Activated naive CD4-positive, alpha-beta T cell treated with anti-CD3 and anti-CD28 coated beads, Interleukin-2, amount 50 U/mL, for 24 hours (primary cell): ENCODE data around the gene WTIP.

ENCODE experiments used
- H3K27ac Mint-ChIP-seq: one replicate; pipeline ENCODE4 v1.8.0; 2021; ENCODE audit warnings: mild to moderate bottlenecking, mixed read lengths
- H3K27me3 Mint-ChIP-seq: one replicate; pipeline ENCODE4 v1.8.0; 2021; ENCODE audit warnings: mixed read lengths
- H3K36me3 Mint-ChIP-seq: one replicate; pipeline ENCODE4 v1.8.0; 2021; ENCODE audit warnings: mixed read lengths
- H3K4me1 Mint-ChIP-seq: one replicate; pipeline ENCODE4 v1.8.0; 2021; ENCODE audit warnings: mixed read lengths
- H3K4me3 Mint-ChIP-seq: one replicate; pipeline ENCODE4 v1.8.0; 2021; ENCODE audit warnings: mild to moderate bottlenecking, mixed read lengths
- H3K9me3 Mint-ChIP-seq: one replicate; pipeline ENCODE4 v1.8.0; 2021; ENCODE audit warnings: mixed read lengths

Gene WTIP

DNA sequence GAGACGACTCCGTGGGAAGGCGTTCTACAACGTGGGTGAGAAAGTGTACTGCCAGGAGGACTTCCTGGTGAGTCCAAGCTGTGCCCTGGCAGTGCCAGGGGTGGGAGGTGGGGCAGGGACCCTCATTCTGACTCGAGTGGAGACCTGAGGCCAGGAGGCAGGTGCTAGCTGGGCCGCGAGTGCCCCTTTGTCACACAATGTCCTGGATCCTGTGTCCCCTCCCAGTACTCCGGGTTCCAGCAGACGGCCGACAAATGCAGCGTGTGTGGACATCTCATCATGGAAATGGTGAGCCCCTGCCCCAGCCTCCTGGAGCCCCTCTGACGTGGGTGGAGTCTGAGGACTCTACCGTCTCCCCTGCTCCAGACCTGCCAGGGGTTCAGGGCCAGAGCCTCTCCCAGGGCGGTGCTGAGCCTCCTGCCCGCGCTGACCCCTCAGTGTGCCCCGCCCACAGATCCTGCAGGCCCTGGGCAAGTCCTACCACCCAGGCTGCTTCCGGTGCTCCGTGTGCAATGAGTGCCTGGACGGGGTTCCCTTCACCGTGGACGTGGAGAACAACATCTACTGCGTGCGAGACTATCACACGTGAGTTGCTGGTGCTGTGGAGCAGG, 11.6 kb downstream of the WTIP start:
- no peaks in the 10 kb centered on the region for H3K36me3 Mint-ChIP-seq
- no peak overlapping the region for H3K4me3 Mint-ChIP-seq
- no peaks in the 10 kb centered on the region for H3K4me1 Mint-ChIP-seq
- H3K27ac Mint-ChIP-seq = no peak overlapping the region
- H3K27me3 Mint-ChIP-seq = no peaks in the 10 kb centered on the region
- no peaks in the 10 kb centered on the region for H3K9me3 Mint-ChIP-seq

DNA sequence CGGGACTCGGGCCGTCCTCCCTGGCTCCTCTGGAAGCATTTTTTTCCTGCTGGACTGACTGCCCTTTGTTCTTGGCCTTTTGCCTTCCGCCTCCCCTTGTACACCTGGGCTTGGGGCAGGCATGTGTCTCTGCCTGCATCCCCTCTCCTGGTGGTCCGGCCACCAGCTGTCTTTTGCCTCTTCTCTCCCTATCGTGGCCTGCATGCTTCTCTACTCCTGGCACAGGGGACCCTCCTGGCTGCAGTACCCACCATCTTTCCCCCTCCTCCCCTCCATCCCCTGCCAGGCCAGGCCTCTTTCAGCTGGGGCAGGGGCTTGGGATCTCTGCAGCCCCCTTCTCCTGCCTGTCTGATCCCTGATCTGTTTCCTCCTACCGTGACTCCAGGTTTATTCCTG, 12.1 kb downstream of the WTIP start:
- no peaks in the 10 kb centered on the region for H3K9me3 Mint-ChIP-seq
- no peaks in the 10 kb centered on the region for H3K4me1 Mint-ChIP-seq
- H3K27ac Mint-ChIP-seq = no peak overlapping the region
- H3K4me3 Mint-ChIP-seq = no peak overlapping the region
- H3K27me3 Mint-ChIP-seq = no peaks in the 10 kb centered on the region
- H3K36me3 Mint-ChIP-seq = no peaks in the 10 kb centered on the region

DNA sequence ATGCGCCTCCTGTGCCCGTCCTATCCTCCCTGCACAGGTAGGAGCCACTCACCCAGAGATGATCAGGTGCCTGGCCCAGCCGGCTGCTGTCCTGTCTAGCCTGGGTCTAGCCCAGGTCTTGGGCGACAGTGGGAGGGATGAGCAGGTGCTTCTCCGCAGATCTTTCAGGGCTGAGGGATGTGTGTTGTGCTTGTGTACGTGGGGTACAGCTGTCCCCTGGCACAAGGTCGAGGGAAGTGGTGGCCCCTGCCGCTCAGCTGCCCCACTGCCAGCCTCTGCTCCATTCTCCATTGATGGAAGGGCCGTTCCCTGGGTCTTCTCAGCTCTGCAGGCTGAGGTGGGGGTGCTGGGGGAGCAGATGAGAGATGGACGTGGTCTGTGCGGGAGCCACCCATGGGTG, 13.0 kb downstream of the WTIP start:
- H3K4me3 Mint-ChIP-seq = no peak overlapping the region
- no peaks in the 10 kb centered on the region for H3K9me3 Mint-ChIP-seq

DNA sequence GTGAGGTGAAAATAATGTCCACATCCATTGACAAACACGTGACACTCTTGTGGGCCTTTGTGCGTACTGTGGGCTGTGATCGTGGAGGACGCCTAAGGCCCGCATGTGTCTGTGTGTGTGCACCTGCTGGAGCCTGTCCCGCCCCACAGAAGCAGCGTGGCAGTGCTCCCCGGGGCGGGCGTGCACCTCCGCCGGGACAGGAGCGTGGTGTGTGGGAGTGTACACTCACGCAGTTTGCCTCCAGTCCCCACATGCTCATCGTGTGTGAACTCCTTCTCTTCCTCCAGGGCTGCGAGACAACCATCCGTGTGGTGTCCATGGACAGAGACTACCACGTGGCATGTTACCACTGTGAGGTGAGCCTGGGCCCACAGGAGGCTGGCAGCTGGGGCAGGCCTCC, 13.9 kb downstream of the WTIP start:
- H3K27ac Mint-ChIP-seq = no peak overlapping the region
- H3K9me3 Mint-ChIP-seq = no peaks in the 10 kb centered on the region
- no peaks in the 10 kb centered on the region for H3K4me1 Mint-ChIP-seq
- H3K4me3 Mint-ChIP-seq = no peak overlapping the region
- no peaks in the 10 kb centered on the region for H3K27me3 Mint-ChIP-seq
- no peaks in the 10 kb centered on the region for H3K36me3 Mint-ChIP-seq

More for the DNA sequence above, 13.0 kb downstream of the WTIP start:
- Mint-ChIP-seq H3K27ac (no peak overlapping the region), H3K27me3 (no peaks in the 10 kb centered on the region), H3K36me3 (no peaks in the 10 kb centered on the region), H3K4me1 (no peaks in the 10 kb centered on the region)

DNA sequence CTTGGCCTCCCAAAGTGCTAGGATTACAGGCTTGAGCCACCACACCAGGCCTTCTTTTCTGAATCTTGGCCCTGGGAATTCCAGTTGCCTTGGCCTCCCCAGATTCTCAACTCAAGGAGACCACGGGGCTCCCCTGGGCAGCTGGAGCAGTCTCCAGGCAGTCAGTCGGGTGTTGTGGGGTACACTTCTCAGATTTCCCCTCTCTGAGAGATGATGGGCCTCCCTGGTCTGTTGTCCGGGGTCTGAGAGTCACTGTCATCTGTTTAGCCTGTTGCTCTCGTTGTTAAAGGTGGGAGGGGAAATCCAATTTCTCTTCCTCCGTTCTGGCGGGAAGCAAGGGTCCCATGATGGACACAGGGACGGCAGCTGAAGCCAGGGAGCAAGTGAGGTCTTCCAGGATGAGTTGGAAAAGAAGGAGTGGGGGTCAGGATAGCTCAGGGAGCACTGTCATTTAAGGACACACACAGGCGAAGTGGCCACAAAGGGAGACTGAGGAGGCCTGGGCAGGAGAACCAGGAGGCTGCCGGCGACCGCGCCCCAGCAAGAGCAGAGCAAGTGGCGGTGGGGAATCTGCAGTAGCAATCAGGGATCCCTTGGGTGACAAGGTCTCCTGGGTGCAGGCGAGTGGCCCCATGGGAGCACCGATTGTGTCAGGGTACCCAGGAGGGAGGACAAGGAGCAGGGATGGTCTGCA, 15.7 kb downstream of the WTIP start:
- H3K9me3 Mint-ChIP-seq = no peaks in the 10 kb centered on the region

DNA sequence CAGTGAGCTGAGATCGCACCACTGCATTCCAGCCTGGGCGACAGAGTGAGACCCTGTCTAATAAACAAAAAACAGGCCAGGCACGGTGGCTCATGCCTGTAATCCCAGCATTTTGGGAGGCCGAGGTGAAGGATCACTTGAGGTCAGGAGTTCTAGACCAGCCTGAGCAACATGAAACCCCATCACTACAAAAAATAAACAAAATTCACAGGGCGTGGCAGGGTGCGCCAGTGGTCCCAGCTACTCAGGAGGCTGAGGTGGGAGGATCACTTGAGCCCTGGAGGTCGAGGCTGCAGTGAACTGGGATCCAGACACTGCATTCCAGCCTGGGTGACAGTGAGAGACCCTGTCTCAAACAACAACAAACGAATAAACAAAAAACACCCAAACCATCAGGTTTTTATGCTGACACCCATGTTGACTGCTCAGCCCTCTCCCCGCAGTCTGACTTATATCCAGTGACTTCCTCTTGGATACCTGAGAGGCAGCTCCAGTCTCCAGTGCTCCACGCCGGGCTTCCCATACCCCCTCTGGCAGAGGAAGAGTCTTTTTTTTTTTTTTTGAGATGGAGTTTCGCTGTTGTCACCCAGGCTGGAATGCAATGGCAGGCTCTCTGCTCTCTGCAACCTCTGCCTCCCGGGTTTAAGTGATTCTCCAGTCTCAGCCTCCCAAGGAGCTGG, 17.7 kb downstream of the WTIP start:
- H3K36me3 Mint-ChIP-seq = no peaks in the 10 kb centered on the region
- H3K4me3 Mint-ChIP-seq = no peak overlapping the region
- H3K4me1 Mint-ChIP-seq = no peaks in the 10 kb centered on the region
- no peaks in the 10 kb centered on the region for H3K9me3 Mint-ChIP-seq
- H3K27ac Mint-ChIP-seq = no peak overlapping the region
- H3K27me3 Mint-ChIP-seq = peaks cover 3% of the 10 kb centered on the region

More for the DNA sequence above, 15.7 kb downstream of the WTIP start:
- Mint-ChIP-seq H3K4me1 (no peaks in the 10 kb centered on the region), H3K27me3 (peaks cover 1% of the 10 kb centered on the region), H3K36me3 (no peaks in the 10 kb centered on the region), H3K27ac (no peak overlapping the region), H3K4me3 (no peak overlapping the region)

DNA sequence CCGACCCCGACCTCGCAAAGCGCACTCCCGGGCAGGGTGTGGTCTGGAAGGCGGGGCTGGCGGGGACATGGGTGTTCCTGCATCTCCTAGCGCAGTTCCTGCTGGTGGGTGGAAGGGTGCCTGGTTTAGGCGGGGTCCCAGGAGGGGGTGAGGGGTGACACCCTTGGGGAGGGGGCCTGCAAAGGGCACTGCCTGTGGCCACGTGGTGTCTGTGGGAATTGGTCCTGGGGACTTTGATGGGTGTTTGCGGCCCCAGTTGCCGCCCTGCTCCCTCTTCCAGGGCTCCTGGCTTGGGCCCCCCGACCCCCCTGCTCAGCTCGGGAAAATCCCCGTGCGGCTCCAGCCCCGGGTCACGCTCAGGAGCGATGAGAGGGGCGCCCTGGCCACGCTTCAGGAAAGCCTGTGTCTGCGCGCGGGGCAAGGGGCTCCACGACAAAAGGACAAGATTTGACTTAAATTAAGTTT, 19.1 kb downstream of the WTIP start:
- Mint-ChIP-seq H3K27me3 (peaks cover 3% of the 10 kb centered on the region), H3K27ac (no peak overlapping the region), H3K4me3 (no peak overlapping the region), H3K36me3 (no peaks in the 10 kb centered on the region), H3K9me3 (no peaks in the 10 kb centered on the region), H3K4me1 (no peaks in the 10 kb centered on the region)

DNA sequence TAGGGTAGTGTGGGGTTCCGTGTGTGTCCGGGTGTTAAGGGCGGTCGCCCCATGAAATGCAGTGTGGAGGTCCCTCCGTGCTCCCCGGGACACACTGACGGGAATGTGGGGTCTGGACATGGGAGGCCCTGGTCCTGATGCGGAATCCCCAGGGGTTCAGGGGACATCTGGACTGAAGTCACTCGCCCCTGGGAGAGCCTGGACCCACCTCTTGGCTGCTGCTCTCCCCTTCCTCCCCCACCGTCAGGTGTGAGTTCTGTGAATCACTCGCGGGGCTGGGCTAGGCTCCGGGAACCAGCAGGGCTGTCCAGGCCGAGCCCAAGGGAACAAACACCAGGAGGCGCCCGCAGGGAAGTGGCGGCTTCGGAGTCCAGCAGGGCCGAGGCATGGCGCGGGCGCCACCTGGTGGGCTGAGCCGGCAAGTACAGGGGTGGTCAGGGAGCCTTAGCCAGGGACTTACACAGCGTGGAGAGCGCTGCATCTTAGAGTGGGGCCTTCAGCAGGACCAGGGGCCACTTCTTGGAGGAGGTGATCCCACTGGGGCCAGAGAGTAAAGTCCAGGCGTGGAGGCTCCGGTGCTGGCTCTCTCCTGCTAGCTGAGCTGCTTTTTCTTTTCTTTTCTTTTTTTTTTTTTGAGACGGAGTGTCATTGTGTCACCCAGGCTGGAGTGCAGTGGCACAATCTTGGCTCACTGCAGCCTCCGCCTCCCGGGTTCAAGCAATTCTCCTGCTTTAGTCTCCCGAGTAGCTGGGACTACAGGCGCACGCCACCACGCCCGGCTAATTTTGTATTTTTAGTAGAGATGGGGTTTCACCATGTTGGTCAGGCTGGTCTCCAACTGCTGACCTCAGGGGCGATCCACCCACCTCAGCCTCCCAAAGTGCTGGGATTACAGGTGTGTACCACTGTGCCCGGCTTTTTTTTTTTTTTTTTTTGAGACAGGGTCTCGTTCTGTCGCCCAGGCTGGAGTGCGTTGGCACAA, 20.1 kb downstream of the WTIP start:
- no peak overlapping the region for H3K4me3 Mint-ChIP-seq
- no peaks in the 10 kb centered on the region for H3K36me3 Mint-ChIP-seq
- no peaks in the 10 kb centered on the region for H3K4me1 Mint-ChIP-seq
- no peak overlapping the region for H3K27ac Mint-ChIP-seq
- no peaks in the 10 kb centered on the region for H3K9me3 Mint-ChIP-seq
- H3K27me3 Mint-ChIP-seq = peaks cover 3% of the 10 kb centered on the region

DNA sequence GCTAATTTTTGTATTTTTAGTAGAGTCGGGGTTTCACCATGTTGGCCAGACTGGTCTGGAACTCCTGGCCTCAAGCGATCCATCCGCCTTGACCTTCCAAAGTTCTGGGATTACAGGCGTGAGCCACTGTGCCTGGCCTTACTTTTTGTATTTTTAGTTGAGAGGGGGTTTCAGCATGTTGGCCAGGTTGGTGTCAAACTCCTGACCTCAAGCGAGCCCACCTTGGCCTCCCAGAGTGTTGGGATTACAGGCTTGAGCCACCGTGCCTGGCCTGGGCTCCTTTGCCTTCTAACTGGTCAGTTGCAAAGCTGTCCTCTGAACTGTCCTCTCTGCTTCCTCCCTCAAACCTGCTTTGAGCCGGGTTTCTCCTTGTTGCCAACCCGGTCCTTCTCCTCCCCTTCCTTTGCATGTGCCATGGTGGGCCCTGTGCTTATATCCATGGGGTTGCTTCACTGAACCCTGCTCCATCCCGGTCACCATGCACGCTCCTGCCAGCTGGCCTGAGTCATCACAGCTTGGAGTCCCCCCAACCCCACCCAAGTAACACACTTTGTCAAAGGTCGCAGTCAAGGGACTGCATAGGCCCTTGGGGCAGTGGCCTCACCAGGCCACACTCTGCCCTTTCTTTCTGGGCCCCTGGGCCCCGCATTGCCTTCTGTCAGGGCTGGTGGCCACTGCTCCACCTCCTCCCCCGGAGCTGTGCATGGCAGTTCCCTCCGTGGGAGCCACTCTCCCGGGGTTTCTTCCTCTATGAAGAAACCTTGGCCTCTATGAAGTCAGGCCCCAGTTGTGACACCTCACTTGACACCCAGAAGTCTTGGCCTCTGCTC, 21.2 kb downstream of the WTIP start:
- peaks cover 5% of the 10 kb centered on the region for H3K27me3 Mint-ChIP-seq
- no peak overlapping the region for H3K27ac Mint-ChIP-seq
- no peaks in the 10 kb centered on the region for H3K4me1 Mint-ChIP-seq
- H3K4me3 Mint-ChIP-seq = no peak overlapping the region
- H3K9me3 Mint-ChIP-seq = no peaks in the 10 kb centered on the region
- H3K36me3 Mint-ChIP-seq = no peaks in the 10 kb centered on the region

DNA sequence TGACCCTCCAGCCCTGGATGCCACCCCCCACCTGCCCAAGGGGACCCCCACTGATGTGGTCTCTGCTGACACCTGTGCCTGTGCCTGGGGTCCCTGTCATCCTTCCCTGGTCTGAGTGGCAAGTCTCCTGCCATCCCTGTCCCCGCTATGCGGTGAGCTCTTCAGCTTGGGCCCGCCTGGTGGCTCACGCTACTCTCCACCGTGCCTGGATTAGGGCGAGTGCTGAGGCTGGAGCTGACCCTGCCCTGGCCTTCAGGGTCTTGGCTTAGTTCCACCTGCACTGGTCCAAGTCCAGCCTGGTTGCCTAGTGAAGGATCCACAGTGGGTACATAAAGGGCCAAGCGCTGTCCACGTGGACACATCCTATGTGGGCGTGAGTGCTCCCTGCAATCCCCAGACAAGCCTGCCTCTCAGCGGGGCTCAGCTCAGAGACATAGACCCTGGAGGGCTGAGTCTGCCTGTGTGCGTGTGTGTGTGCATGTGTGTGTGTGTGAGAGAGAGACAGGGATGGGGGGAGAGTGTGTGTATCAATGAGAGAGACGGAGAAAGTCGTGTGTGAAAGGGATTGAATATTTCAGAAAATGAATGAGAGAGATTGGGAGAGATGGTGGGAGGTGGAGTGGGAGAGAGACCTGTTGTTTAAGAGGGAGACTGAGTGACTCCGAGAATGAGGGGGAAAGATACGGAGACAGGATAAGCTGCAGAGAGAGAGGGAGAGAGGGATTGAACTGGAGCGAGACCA, 22.1 kb downstream of the WTIP start:
- H3K36me3 Mint-ChIP-seq = no peaks in the 10 kb centered on the region
- H3K27ac Mint-ChIP-seq = no peak overlapping the region
- H3K9me3 Mint-ChIP-seq = no peaks in the 10 kb centered on the region
- no peaks in the 10 kb centered on the region for H3K4me1 Mint-ChIP-seq
- H3K4me3 Mint-ChIP-seq = no peak overlapping the region
- H3K27me3 Mint-ChIP-seq = peaks cover 5% of the 10 kb centered on the region

DNA sequence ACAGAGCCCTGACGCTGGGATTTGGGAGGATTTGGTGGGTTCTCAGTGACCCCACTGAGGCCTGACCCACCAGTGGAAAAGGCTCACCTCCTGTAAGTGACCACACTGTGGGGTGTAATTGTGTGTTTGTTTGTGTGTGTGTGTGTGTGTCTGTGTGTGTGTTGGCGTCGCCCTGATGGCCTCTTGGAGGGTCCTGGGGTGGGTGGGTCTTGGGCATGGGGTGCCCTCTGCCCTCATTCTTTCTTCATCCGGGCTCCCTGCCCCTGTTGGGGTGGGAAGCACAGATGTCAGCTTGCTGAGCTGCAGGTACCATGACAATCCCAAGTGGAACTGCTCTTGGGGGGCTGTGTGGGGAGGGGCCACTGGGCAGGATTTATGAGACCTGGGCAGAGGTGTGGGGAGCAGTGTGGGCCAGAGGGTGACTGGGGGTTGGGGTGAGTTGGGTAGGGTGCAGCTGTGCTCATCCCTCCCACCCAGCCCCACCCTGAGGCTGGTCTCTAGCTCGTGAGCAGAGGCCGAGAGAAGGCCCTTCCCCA, 22.8 kb downstream of the WTIP start:
- no peak overlapping the region for H3K4me3 Mint-ChIP-seq
- H3K4me1 Mint-ChIP-seq = no peaks in the 10 kb centered on the region
- no peaks in the 10 kb centered on the region for H3K9me3 Mint-ChIP-seq
- H3K27ac Mint-ChIP-seq = no peak overlapping the region
- H3K36me3 Mint-ChIP-seq = peaks cover 2% of the 10 kb centered on the region
- H3K27me3 Mint-ChIP-seq = peaks cover 7% of the 10 kb centered on the region

DNA sequence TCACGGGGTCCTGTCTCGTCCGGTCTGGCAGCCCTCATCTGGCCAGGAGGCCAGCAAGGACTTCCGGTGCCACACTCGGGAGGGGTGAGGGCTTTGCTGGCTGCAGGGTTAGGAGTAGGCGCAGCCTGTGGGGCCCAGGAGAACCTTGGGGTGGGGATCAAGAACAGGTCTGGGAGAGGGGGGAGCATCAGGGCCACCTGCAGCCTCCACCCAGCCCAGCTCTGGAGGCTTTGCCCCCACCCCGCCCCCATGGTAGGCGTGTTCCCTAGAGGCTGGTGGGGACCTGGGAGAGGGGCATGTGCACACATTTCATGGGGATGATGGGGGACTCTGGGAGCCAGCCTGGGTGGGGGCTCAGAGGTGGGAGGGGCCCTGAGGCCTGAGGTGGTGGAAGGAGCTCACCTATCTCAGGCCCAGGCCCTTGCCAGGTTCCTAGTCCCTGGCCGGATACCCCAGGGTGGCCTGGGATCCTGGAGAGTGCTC, 23.3 kb downstream of the WTIP start:
- H3K36me3 Mint-ChIP-seq = peaks cover 2% of the 10 kb centered on the region
- no peak overlapping the region for H3K27ac Mint-ChIP-seq
- no peak overlapping the region for H3K4me3 Mint-ChIP-seq
- H3K9me3 Mint-ChIP-seq = no peaks in the 10 kb centered on the region
- no peaks in the 10 kb centered on the region for H3K4me1 Mint-ChIP-seq
- peaks cover 7% of the 10 kb centered on the region for H3K27me3 Mint-ChIP-seq

DNA sequence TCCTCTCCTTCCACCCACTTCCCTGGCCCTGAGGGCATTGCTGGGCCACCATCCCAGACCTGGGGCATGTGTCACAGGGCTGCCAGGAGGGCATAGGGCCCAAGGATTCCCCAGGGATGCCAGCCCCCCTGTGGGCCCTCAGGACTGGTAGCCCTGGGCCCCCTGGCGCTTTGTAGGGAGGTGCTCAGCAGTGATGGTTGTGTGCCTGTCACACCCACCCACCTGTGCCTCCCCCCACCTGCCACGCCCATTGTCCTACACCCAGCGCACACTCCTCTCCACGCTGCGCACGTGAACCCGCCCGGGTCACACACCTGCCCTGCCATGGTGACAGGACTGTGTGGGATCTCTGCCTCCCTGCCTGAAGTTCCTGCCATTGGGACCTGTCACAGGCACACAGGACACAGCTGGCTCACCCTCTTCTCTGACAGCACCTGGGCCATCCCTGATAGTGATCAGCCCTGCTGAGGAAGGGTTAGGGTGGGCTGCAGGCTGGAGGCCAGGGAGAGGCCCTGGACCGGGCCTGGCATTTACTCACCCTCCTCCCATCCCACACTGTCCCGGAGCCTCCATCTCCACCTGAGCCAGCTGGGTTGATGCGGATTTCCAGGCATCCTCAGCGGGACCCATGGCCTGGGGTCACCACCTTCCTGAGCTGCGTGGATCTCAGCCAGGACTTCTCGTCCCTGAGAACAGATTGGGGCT, 23.9 kb downstream of the WTIP start:
- Mint-ChIP-seq H3K27me3 (peaks cover 7% of the 10 kb centered on the region), H3K4me1 (no peaks in the 10 kb centered on the region), H3K4me3 (no peak overlapping the region), H3K36me3 (peaks cover 2% of the 10 kb centered on the region), H3K9me3 (no peaks in the 10 kb centered on the region), H3K27ac (no peak overlapping the region)
